GM12891 (cell line): ENCODE data around the gene TMEM37.
A peak's percentile ranks its signal among the peaks of the same experiment; 100 is the strongest.
"Not testable (repeated sequence)": the region's sequence is repeated elsewhere in the genome, so short reads cannot be mapped to it uniquely, and the experiment has no call there.

Experiments
- DNase-seq: peaks from one replicate; pipeline ENCODE4 v3.0.0; 2011; ENCODE audit warnings: low spot score; ENCODE audit not compliant: insufficient read length
- FAIRE-seq: peaks from 2 replicates; lab custom pipeline; 2011; peaks lifted over from hg19 to GRCh38; lab: Jason Lieb, UNC
- PAX5 ChIP-seq: IDR thresholded peaks from 2 replicates; pipeline ENCODE4 v1.6.1; 2011; ENCODE audit warnings: low read length, moderate library complexity, mild to moderate bottlenecking; ENCODE audit not compliant: insufficient read depth, severe bottlenecking
- POLR2A ChIP-seq: IDR thresholded peaks from 2 replicates; pipeline ENCODE4 v1.6.1; 2011; ENCODE audit warnings: low read depth, low read length, control low read depth
- POLR2AphosphoS5 ChIP-seq: IDR thresholded peaks from 2 replicates; pipeline ENCODE4 v1.6.1; 2011; ENCODE audit warnings: low read depth, low read length, control low read depth
- POU2F2 ChIP-seq: IDR thresholded peaks from 2 replicates; pipeline ENCODE4 v1.6.1; 2011; ENCODE audit warnings: low read depth, mild to moderate bottlenecking, control low read depth, low read length, moderate library complexity
- SPI1 ChIP-seq: IDR thresholded peaks from 2 replicates; pipeline ENCODE4 v1.6.1; 2011; ENCODE audit warnings: low read depth, low read length, control low read depth
- TAF1 ChIP-seq: IDR thresholded peaks from 2 replicates; pipeline ENCODE4 v1.6.1; 2011; ENCODE audit warnings: low read depth, low read length, control low read depth

Gene TMEM37

GRCh38 chr2:119397196-119397595, 34.5 kb upstream of the TMEM37 start:
- TF ChIP-seq TAF1 (no peak), POU2F2 (no peak), POLR2AphosphoS5 (no peak), PAX5 (no peak), SPI1 (no peak), POLR2A (no peak)
- FAIRE-seq (no peak), DNase-seq (no peak)

GRCh38 chr2:119402106-119402505, 29.5 kb upstream of the TMEM37 start:
- DNase-seq (no peak), FAIRE-seq (no peak)

GRCh38 chr2:119402645-119403560, 28.8 kb upstream of the TMEM37 start:
- DNase-seq (no peak), FAIRE-seq (no peak)
- no peak for TF ChIP-seq TAF1
- no peak for TF ChIP-seq POLR2A
- no peak for TF ChIP-seq POLR2AphosphoS5
- TF ChIP-seq PAX5: no peak
- no peak for TF ChIP-seq POU2F2
- TF ChIP-seq SPI1: no peak

More at GRCh38 chr2:119402106-119402505, 29.5 kb upstream of the TMEM37 start:
- TF ChIP-seq TAF1: no peak
- no peak for TF ChIP-seq POLR2A
- no peak for TF ChIP-seq SPI1
- TF ChIP-seq PAX5: no peak

GRCh38 chr2:119403618-119404017, 28.0 kb upstream of the TMEM37 start:
- DNase-seq, FAIRE-seq: not testable (repeated sequence)

GRCh38 chr2:119405151-119405550, 26.5 kb upstream of the TMEM37 start:
- TF ChIP-seq POU2F2: no peak
- TF ChIP-seq TAF1: no peak
- no peak for TF ChIP-seq POLR2A
- no peak for TF ChIP-seq PAX5
- TF ChIP-seq SPI1: no peak
- no peak for TF ChIP-seq POLR2AphosphoS5
- no peak for DNase-seq
- no peak for FAIRE-seq

GRCh38 chr2:119407430-119408220, 24.0 kb upstream of the TMEM37 start:
- FAIRE-seq (peak; percentile 81), DNase-seq (no peak)
- TF ChIP-seq PAX5 (no peak), TAF1 (no peak), POLR2AphosphoS5 (no peak), POLR2A (no peak), POU2F2 (no peak), SPI1 (no peak)

GRCh38 chr2:119408221-119408619, 23.4 kb upstream of the TMEM37 start:
- DNase-seq (no peak), FAIRE-seq (no peak)
- TF ChIP-seq SPI1 (no peak), PAX5 (no peak), TAF1 (no peak)

GRCh38 chr2:119409506-119409905, 22.1 kb upstream of the TMEM37 start:
- TF ChIP-seq POLR2A (no peak), POLR2AphosphoS5 (no peak), POU2F2 (no peak), TAF1 (no peak), PAX5 (no peak), SPI1 (no peak)
- FAIRE-seq (no peak), DNase-seq (no peak)

GRCh38 chr2:119414894-119415293, 16.8 kb upstream of the TMEM37 start:
- DNase-seq (no peak), FAIRE-seq (no peak)
- TF ChIP-seq POLR2AphosphoS5 (no peak), SPI1 (no peak), POLR2A (no peak), PAX5 (no peak), TAF1 (no peak), POU2F2 (no peak)

GRCh38 chr2:119415630-119416029, 16.0 kb upstream of the TMEM37 start:
- DNase-seq (no peak), FAIRE-seq (no peak)
- TF ChIP-seq PAX5 (no peak), POU2F2 (no peak), POLR2AphosphoS5 (no peak), SPI1 (no peak), TAF1 (no peak), POLR2A (no peak)
